SU-DHL-6 (cell line): ENCODE results near the gene CDK5RAP2.

ENCODE experiments used
- H2AFZ ChIP-seq: fragments of 200-600 bp; sonication (generic); 2 replicates; pipeline ENCODE4 v1.6.1; 2014; ENCODE audit warnings: low read depth, mild to moderate bottlenecking, moderate library complexity, mixed read lengths, antibody characterized with exemption, low read length; ENCODE audit not compliant: severe bottlenecking
- H3F3A ChIP-seq: fragments of 200-600 bp; shearing (Covaris generic); 2 replicates; pipeline ENCODE4 v1.6.0; 2016; ENCODE audit warnings: antibody characterized with exemption, mild to moderate bottlenecking; ENCODE audit not compliant: insufficient read depth
- H3K27ac ChIP-seq: fragments of 200-600 bp; sonication (generic); 2 replicates; pipeline ENCODE4 v1.5.1; 2016; ENCODE audit warnings: low read depth, mild to moderate bottlenecking, low read length, moderate library complexity, mixed read lengths
- H3K27me3 ChIP-seq: fragments of 200-600 bp; sonication (generic), shearing (Covaris generic); 2 replicates; pipeline ENCODE4 v1.6.0; 2014; ENCODE audit warnings: mild to moderate bottlenecking, low read length
- H3K36me3 ChIP-seq: fragments of 200-600 bp; sonication (generic); 2 replicates; pipeline ENCODE4 v1.6.1; 2014; ENCODE audit warnings: mild to moderate bottlenecking, low read length, mixed read lengths
- H3K4me2 ChIP-seq: fragments of 300-600, 200-600 bp; shearing (Covaris generic), sonication (generic); 2 replicates; pipeline ENCODE4 v1.6.0; 2014; ENCODE audit warnings: low read length, low read depth, mild to moderate bottlenecking; ENCODE audit not compliant: poor library complexity, severe bottlenecking
- H3K4me3 ChIP-seq: fragments of 200-600 bp; sonication (generic); 2 replicates; pipeline ENCODE4 v1.5.1; 2014; ENCODE audit warnings: antibody characterized with exemption, low read length, mild to moderate bottlenecking, mixed read lengths; ENCODE audit not compliant: insufficient read depth, poor library complexity, severe bottlenecking
- H3K79me2 ChIP-seq: fragments of 200-600 bp; sonication (generic); 2 replicates; pipeline ENCODE4 v1.6.1; 2014; ENCODE audit warnings: mild to moderate bottlenecking, low read length, moderate library complexity; ENCODE audit not compliant: insufficient read depth
- H3K9ac ChIP-seq: fragments of 200-600 bp; sonication (generic); 2 replicates; pipeline ENCODE4 v1.7.0; 2014; ENCODE audit warnings: mild to moderate bottlenecking, low read length
- H3K9me2 ChIP-seq: fragments of 200-600 bp; sonication (generic); replicated peaks from 2 replicates; pipeline ENCODE4 v1.6.1; 2014; ENCODE audit warnings: low read length; ENCODE audit not compliant: insufficient read depth
- H3K9me3 ChIP-seq: fragments of 200-600 bp; sonication (generic); 2 replicates; pipeline ENCODE4 v1.6.1; 2014; ENCODE audit warnings: low read length, mixed read lengths; ENCODE audit not compliant: insufficient read depth
- H4K20me1 ChIP-seq: fragments of 200-600 bp; sonication (generic); 2 replicates; pipeline ENCODE4 v1.6.1; 2014; ENCODE audit warnings: low read depth, mild to moderate bottlenecking, antibody characterized with exemption, low read length, moderate library complexity, mixed read lengths
- EZH2phosphoT487 ChIP-seq: fragments of 200-600 bp; sonication (generic), shearing (Covaris generic); conservative IDR thresholded peaks from 2 replicates; pipeline ENCODE4 v1.6.1; 2018; ENCODE audit warnings: mild to moderate bottlenecking, antibody characterized with exemption, low read length, moderate library complexity, mixed read lengths
- TF ChIP-seq, protein P1 (sequence below): fragments of 200-600 bp; sonication (generic); IDR thresholded peaks from one replicate; pipeline ENCODE4 v1.5.1; 2017; ENCODE audit warnings: antibody characterized with exemption, mild to moderate bottlenecking, low read length, moderate library complexity; ENCODE audit not compliant: insufficient read depth, poor library complexity, severe bottlenecking

The CDK5RAP2 gene

DNA sequence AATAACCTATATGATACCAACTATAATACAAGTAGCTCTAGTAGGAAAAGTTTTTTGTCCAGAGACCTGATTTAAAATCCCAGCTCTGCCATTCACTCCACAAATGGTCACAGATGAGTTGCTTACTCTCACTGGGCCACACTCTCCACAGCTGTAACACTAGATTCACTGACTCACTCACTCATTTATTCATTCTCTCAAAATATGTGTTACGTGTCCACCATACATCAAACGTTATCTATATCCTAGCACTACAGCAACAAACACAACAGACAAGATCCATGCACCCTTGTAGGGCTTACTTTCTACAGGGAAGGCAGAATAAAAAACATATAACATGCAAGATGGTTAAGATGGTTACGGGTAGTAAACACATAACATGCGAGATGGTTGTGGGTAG lies 146.3 kb downstream of the CDK5RAP2 start:
- TF ChIP-seq EZH2phosphoT487 = no peak
- TF ChIP-seq, protein P1, sequence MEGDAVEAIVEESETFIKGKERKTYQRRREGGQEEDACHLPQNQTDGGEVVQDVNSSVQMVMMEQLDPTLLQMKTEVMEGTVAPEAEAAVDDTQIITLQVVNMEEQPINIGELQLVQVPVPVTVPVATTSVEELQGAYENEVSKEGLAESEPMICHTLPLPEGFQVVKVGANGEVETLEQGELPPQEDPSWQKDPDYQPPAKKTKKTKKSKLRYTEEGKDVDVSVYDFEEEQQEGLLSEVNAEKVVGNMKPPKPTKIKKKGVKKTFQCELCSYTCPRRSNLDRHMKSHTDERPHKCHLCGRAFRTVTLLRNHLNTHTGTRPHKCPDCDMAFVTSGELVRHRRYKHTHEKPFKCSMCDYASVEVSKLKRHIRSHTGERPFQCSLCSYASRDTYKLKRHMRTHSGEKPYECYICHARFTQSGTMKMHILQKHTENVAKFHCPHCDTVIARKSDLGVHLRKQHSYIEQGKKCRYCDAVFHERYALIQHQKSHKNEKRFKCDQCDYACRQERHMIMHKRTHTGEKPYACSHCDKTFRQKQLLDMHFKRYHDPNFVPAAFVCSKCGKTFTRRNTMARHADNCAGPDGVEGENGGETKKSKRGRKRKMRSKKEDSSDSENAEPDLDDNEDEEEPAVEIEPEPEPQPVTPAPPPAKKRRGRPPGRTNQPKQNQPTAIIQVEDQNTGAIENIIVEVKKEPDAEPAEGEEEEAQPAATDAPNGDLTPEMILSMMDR = no peak
- H3K4me3 ChIP-seq = no peak overlapping the region
- no peaks in the 10 kb centered on the region for H3K79me2 ChIP-seq
- H3K4me2 ChIP-seq = no peak overlapping the region
- H3K27ac ChIP-seq = no peak overlapping the region
- no peak overlapping the region for H2AFZ ChIP-seq
- H3K9me2 ChIP-seq = no peaks in the 10 kb centered on the region
- peaks cover 3% of the 10 kb centered on the region; the same call in 1 of the 2 replicates for H3K36me3 ChIP-seq
- no peaks in the 10 kb centered on the region for H4K20me1 ChIP-seq
- no peak overlapping the region for H3K9ac ChIP-seq
- H3K27me3 ChIP-seq = no peaks in the 10 kb centered on the region
- H3K9me3 ChIP-seq = no peaks in the 10 kb centered on the region
- H3F3A ChIP-seq = no peaks in the 10 kb centered on the region

DNA sequence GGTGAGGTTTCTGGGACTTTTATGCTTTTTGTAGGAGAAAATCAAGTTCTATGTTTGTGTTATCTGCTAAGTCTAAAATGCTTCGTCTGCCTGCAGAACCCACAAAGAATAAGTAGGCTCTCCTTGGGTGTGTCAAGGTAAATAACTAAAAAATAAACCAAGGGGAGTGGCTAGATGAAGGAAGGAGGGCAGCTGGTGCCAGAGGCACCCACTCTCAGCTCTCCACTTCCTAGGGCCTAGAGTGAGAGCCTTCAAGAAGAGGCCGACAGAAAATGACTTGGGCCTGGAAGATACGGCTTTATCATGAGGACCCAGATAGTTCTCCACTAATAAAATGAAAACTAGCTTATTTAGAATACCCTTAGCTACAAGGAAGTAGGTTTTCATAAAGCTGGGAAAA lies 147.4 kb downstream of the CDK5RAP2 start:
- Histone ChIP-seq H3K9me3 (no peaks in the 10 kb centered on the region), H3K4me3 (no peak overlapping the region), H3K9ac (no peak overlapping the region), H2AFZ (no peak overlapping the region), H3K27me3 (no peaks in the 10 kb centered on the region), H3K27ac (no peak overlapping the region), H3F3A (no peaks in the 10 kb centered on the region), H3K79me2 (no peaks in the 10 kb centered on the region), H3K36me3 (peaks cover 3% of the 10 kb centered on the region; the same call in 1 of the 2 replicates), H3K9me2 (no peaks in the 10 kb centered on the region), H4K20me1 (no peaks in the 10 kb centered on the region), H3K4me2 (no peak overlapping the region)
- TF ChIP-seq, protein P1 = no peak
- no peak for TF ChIP-seq EZH2phosphoT487

DNA sequence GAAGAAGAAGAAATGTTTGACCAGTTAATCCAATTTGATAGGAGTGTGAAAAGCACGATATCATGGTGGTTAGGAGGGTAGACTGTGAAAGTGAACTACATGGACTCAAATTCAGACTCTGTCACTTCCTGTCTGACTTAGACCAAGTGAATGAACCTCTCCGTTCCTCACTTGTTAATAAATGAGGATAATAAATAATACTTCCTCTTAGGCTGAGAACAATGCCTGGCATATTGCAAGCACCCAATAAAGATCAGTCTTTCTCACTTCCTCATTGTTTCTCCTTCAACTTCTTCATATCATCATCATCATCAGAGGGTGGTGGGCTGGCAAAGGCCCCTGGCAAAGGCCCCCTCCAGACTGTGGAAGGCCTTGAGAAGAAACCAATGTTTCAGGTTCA lies 148.7 kb downstream of the CDK5RAP2 start:
- Histone ChIP-seq H3F3A (no peaks in the 10 kb centered on the region), H3K9me2 (no peaks in the 10 kb centered on the region), H2AFZ (no peak overlapping the region), H3K4me2 (no peak overlapping the region), H3K36me3 (peaks cover 6% of the 10 kb centered on the region; the same call in 1 of the 2 replicates), H3K79me2 (no peaks in the 10 kb centered on the region), H3K27me3 (no peaks in the 10 kb centered on the region), H3K9ac (no peak overlapping the region), H3K9me3 (no peaks in the 10 kb centered on the region), H3K4me3 (no peak overlapping the region), H4K20me1 (no peaks in the 10 kb centered on the region), H3K27ac (no peak overlapping the region)
- TF ChIP-seq, protein P1 = no peak
- no peak for TF ChIP-seq EZH2phosphoT487

DNA sequence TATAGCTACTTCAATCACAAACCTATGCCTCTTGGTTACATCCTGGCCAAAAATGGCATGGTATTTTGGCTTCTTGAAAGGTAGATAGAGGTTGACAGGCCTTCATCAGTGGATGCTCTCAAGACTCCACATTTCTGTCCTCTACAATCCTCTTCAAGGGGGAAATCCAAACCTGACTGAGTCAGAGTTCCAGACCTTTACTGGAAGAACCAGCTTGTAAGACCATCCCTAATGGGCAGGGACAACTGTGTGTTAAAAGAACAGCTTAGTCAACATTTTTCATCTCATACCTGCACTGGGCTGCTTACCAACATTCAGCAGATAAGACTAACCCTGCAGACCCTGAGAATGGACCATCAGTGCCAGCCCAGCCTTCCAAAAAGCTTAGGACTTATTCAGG lies 155.7 kb downstream of the CDK5RAP2 start:
- H2AFZ ChIP-seq = no peak overlapping the region
- H3K9me3 ChIP-seq = no peaks in the 10 kb centered on the region
- H3F3A ChIP-seq = no peaks in the 10 kb centered on the region
- no peak overlapping the region for H3K4me2 ChIP-seq
- no peak for TF ChIP-seq EZH2phosphoT487
- TF ChIP-seq, protein P1 = no peak
- no peaks in the 10 kb centered on the region; the same call in 1 of the 2 replicates for H4K20me1 ChIP-seq
- H3K79me2 ChIP-seq = no peaks in the 10 kb centered on the region
- no peak overlapping the region for H3K9ac ChIP-seq
- H3K27me3 ChIP-seq = no peaks in the 10 kb centered on the region
- peaks cover 15% of the 10 kb centered on the region for H3K36me3 ChIP-seq
- H3K4me3 ChIP-seq = no peak overlapping the region
- H3K27ac ChIP-seq = no peak overlapping the region
- no peaks in the 10 kb centered on the region for H3K9me2 ChIP-seq
